Breast epithelium (tissue), 3 donors: ENCODE data around the gene SNTG2.

Experiments
- CTCF ChIP-seq, 3 donors: fragments of 450-650 bp; IDR thresholded peaks; one replicate each; pipeline ENCODE4 v1.5.1; 2016 to 2017; ENCODE audit warnings: antibody characterized with exemption in 3 of 3, mild to moderate bottlenecking in 3 of 3, moderate library complexity in 3 of 3
- POLR2A ChIP-seq: fragments of 450-650 bp; IDR thresholded peaks from one replicate; pipeline ENCODE4 v1.6.1; 2016; ENCODE audit warnings: antibody characterized with exemption, mild to moderate bottlenecking, moderate library complexity

DNA sequence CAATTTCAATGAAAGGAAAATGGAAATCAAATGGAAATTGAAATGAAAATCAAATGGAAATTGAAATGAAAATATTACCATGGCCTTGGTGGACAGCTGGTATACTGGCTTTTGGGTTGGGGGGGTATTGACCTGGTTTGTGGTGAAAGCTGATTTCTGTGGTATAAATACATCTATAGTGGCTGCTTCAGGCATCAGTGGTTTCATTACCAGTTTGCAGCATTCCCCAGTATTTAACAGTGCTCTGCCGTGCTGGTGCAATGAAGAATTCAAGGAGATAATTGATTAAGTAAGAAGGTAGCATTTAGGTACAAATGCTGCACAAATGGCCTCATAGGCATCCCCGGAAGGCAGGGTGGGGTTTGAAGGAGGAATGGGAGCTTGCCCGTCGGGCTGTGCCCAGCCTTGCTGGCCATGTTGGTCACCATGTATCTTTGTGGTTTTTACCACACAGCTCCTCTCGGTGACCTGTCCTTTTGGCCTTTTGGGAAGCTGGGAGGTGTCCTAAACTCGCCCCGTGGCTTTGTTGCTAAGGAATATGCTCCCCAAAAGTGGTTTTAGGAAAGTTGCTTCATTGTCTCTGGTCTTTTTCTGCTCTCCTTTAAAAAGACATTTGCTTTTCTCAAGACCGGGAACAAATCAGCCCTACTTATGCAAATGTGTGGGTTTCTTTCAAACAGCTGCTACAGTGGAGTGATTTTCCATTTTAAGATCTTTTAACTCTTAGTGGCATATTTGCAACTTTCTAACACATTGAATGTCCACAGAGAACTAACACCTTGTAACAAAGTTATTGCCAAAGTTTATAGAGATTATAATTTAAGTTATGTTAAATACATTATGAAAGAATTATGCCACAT, 28.6 kb downstream of the SNTG2 start:
- TF ChIP-seq CTCF (IDR thresholded peaks at IDR 0.05), result no peak
- TF ChIP-seq POLR2A, result no peak
